K562 (cell line): ENCODE data around the gene FIGLA. TPM values are rescaled to one million over a fixed set of nuclear protein-coding genes. Genes with fewer than 3 reads are reported as not detected.

ENCODE experiments used
- ARID3A ChIP-seq: IDR thresholded peaks from 2 replicates; pipeline ENCODE4 v1.6.1; 2012; ENCODE audit warnings: low read depth, low read length, improper control_type of control experiment, borderline replicate concordance
- BCL6 ChIP-seq: fragments of 250-450 bp; sonication (Bioruptor Pico); IDR thresholded peaks from 2 replicates; pipeline ENCODE4 v1.4.0; 2020
- DIDO1 ChIP-seq: fragments of 450-650 bp; IDR thresholded peaks from 2 replicates; pipeline ENCODE4 v1.6.1; 2016; ENCODE audit warnings: low read depth, missing biosample characterization, missing genetic modification characterization
- ESRRA ChIP-seq: fragments of 450-650 bp; IDR thresholded peaks from 2 replicates; pipeline ENCODE4 v1.6.1; 2014; ENCODE audit warnings: low read depth, mild to moderate bottlenecking, moderate library complexity, borderline replicate concordance
- ETS2 ChIP-seq: IDR thresholded peaks from 2 replicates; pipeline ENCODE4 v1.6.1; 2016; ENCODE audit warnings: borderline replicate concordance, missing genetic modification characterization, mild to moderate bottlenecking, moderate library complexity, missing compliant biosample characterization; ENCODE audit not compliant: poor library complexity, severe bottlenecking
- EZH2 ChIP-seq: IDR thresholded peaks from 2 replicates; pipeline ENCODE4 v1.6.1; 2012; ENCODE audit warnings: low read depth, mild to moderate bottlenecking, inconsistent platforms, low read length, borderline replicate concordance
- HDAC2 ChIP-seq: fragments of 450-650 bp; IDR thresholded peaks from 2 replicates; pipeline ENCODE4 v1.6.1; 2016; ENCODE audit warnings: mild to moderate bottlenecking
- IRF9 ChIP-seq: fragments of 450-650 bp; IDR thresholded peaks from 2 replicates; pipeline ENCODE4 v1.6.1; 2016; ENCODE audit warnings: missing biosample characterization, missing genetic modification characterization
- JUNB ChIP-seq: fragments of 450-650 bp; formaldehyde crosslinking; conservative IDR thresholded peaks from 2 replicates; pipeline ENCODE4 v1.4.0; 2020; ENCODE audit warnings: mild to moderate bottlenecking
- KAT8 ChIP-seq: fragments of 450-650 bp; IDR thresholded peaks from 2 replicates; pipeline ENCODE4 v1.6.1; 2016; ENCODE audit warnings: low read depth, mild to moderate bottlenecking
- NCOA2 ChIP-seq, 2 experiments: fragments of 450-650 bp; IDR thresholded peaks; 2 replicates each; pipeline ENCODE4 v1.6.1; 2018; ENCODE audit warnings: mild to moderate bottlenecking in 2 of 2, moderate library complexity in 1 of 2; ENCODE audit not compliant: partially characterized antibody in 2 of 2
- POLR2B ChIP-seq: fragments of 450-650 bp; IDR thresholded peaks from 2 replicates; pipeline ENCODE4 v1.6.1; 2018; ENCODE audit warnings: low read depth; ENCODE audit not compliant: partially characterized antibody
- RBM14 ChIP-seq: fragments of 200-400 bp; formaldehyde crosslinking; IDR thresholded peaks from 2 replicates; pipeline ENCODE4 v1.6.1; 2018; ENCODE audit warnings: low read depth, mild to moderate bottlenecking, low read length, moderate library complexity, borderline replicate concordance; ENCODE audit not compliant: insufficient read depth
- SAFB ChIP-seq: fragments of 200-400 bp; formaldehyde crosslinking; IDR thresholded peaks from 2 replicates; pipeline ENCODE4 v1.6.1; 2017; ENCODE audit warnings: low read depth, low read length, borderline replicate concordance
- SRSF7 ChIP-seq: fragments of 200-400 bp; formaldehyde crosslinking; optimal IDR thresholded peaks from 2 replicates; pipeline ENCODE3; 2017; ENCODE audit warnings: mild to moderate bottlenecking, low read depth, low read length
- SRSF9 ChIP-seq: fragments of 200-400 bp; formaldehyde crosslinking; IDR thresholded peaks from 2 replicates; pipeline ENCODE4 v1.6.1; 2017; ENCODE audit warnings: low read depth, low read length, borderline replicate concordance
- STAT6 ChIP-seq: sonication (generic); formaldehyde crosslinking; IDR thresholded peaks from 2 replicates; pipeline ENCODE4 v1.8.1; 2023; ENCODE audit warnings: mild to moderate bottlenecking, missing genetic modification reagents
- polyA plus RNA-seq, 8 experiments: library from polyadenylated mRNA; depleted of rRNA in 4 of 8; stranded (reverse) in 5 of 8; unstranded in 3 of 8; fragments of >200 nt; fragmentation: Nextera tagmentation in 2 of 8; fragmentation: Illumina TruSeq in 1 of 8; extraction: Ambion mirVana in 2 of 8; extraction: Trizol in 1 of 8; gene quantifications; 2 replicates each; pipeline versions ENCODE4 v1.2.1 to v1.2.3, GENCODE V29; 2011 to 2014; ENCODE audit warnings: inconsistent platforms in 1 of 8, missing spikeins in 1 of 8
- total RNA-seq, 7 experiments: library from RNA; depleted of rRNA in 6 of 7; stranded (reverse); fragments of >200 nt in 6 of 7; fragmentation: Illumina TruSeq in 2 of 7; extraction: Trizol in 2 of 7; gene quantifications; 2 replicates each; pipeline versions ENCODE4 v1.2.1 to v1.2.3, GENCODE V29; 2011 to 2021; ENCODE audit warnings: low replicate concordance in 1 of 7
- TF ChIP-seq, protein P1 (sequence below): sonication (generic); formaldehyde crosslinking; IDR thresholded peaks from 2 replicates; pipeline ENCODE4 v1.5.0; 2020; ENCODE audit warnings: missing genetic modification reagents
- TF ChIP-seq, protein P2 (sequence below), 2 experiments: fragments of 450-650 bp in 1 of 2; sonication (generic) in 1 of 2; formaldehyde crosslinking; conservative IDR thresholded peaks; 2 replicates each; pipeline versions ENCODE4 v1.4.0 to v1.8.1; 2020 to 2022; ENCODE audit warnings: mild to moderate bottlenecking in 1 of 2, missing genetic modification reagents in 1 of 2
- TF ChIP-seq, protein P3 (sequence below): fragments of 250-450 bp; sonication (Bioruptor Pico); IDR thresholded peaks from 2 replicates; pipeline ENCODE4 v1.4.0; 2020

Gene FIGLA
- total and polyA plus RNA-seq, 9 of the 15 experiments (the other 6 are each of a cell fraction or from before 2014, with no cell fraction given) = not detected

GRCh38 chr2:70747284-70747683 is 43.2 kb downstream of the FIGLA start (continued):
- TF ChIP-seq SAFB = no peak
- TF ChIP-seq ESRRA = no peak
- no peak for TF ChIP-seq STAT6
- no peak for TF ChIP-seq DIDO1 (tag)
- TF ChIP-seq NCOA2 (IDR thresholded peaks at IDR 0.05; ENCODE audit: partially characterized antibody in 2 of 2) = no peak
- 0 out of 2 replicates have a peak, but pooled peaks have one; percentile 5 for TF ChIP-seq JUNB (CRISPR knock-in tag)
- TF ChIP-seq, protein P1, sequence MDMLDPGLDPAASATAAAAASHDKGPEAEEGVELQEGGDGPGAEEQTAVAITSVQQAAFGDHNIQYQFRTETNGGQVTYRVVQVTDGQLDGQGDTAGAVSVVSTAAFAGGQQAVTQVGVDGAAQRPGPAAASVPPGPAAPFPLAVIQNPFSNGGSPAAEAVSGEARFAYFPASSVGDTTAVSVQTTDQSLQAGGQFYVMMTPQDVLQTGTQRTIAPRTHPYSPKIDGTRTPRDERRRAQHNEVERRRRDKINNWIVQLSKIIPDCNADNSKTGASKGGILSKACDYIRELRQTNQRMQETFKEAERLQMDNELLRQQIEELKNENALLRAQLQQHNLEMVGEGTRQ (CRISPR knock-in tag) = no peak
- no peak for TF ChIP-seq SRSF7
- TF ChIP-seq, protein P2, sequence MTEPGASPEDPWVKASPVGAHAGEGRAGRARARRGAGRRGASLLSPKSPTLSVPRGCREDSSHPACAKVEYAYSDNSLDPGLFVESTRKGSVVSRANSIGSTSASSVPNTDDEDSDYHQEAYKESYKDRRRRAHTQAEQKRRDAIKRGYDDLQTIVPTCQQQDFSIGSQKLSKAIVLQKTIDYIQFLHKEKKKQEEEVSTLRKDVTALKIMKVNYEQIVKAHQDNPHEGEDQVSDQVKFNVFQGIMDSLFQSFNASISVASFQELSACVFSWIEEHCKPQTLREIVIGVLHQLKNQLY (CRISPR knock-in tag; conservative IDR thresholded peaks at IDR 0.05) = no peak
- no peak for TF ChIP-seq SRSF9
- TF ChIP-seq, protein P3, sequence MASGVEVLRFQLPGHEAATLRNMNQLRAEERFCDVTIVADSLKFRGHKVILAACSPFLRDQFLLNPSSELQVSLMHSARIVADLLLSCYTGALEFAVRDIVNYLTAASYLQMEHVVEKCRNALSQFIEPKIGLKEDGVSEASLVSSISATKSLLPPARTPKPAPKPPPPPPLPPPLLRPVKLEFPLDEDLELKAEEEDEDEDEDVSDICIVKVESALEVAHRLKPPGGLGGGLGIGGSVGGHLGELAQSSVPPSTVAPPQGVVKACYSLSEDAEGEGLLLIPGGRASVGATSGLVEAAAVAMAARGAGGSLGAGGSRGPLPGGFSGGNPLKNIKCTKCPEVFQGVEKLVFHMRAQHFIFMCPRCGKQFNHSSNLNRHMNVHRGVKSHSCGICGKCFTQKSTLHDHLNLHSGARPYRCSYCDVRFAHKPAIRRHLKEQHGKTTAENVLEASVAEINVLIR (CRISPR knock-in tag) = no peak
- TF ChIP-seq KAT8 = no peak
- no peak for TF ChIP-seq ARID3A
- no peak for TF ChIP-seq EZH2
- TF ChIP-seq IRF9 (tag) = no peak
- no peak for TF ChIP-seq HDAC2
- TF ChIP-seq POLR2B = no peak
- TF ChIP-seq BCL6 = no peak
- TF ChIP-seq RBM14 = no peak
- TF ChIP-seq ETS2 (tag) = no peak
